Skin epidermis (tissue), 12 donors: ENCODE measurements around the gene OAF.
"Not testable (repeated sequence)": the region's sequence is repeated elsewhere in the genome, so short reads cannot be mapped to it uniquely, and the experiment has no call there.

Experiments used
- H3K27ac ChIP-seq, 21 experiments: fragments of 200-600 bp; sonication (generic) in 11 of 21; one replicate each; pipeline ENCODE4 v1.5.0; 2020; ENCODE audit warnings: mild to moderate bottlenecking in 3 of 21, inconsistent platforms in 2 of 21, moderate library complexity in 2 of 21
- H3K4me3 ChIP-seq, 7 experiments: fragments of 200-600 bp; sonication (generic) in 2 of 7; one replicate each; pipeline ENCODE4 v1.5.0; 2020; ENCODE audit warnings: inconsistent platforms in 2 of 7, mild to moderate bottlenecking in 2 of 7, moderate library complexity in 1 of 7

OAF gene

DNA sequence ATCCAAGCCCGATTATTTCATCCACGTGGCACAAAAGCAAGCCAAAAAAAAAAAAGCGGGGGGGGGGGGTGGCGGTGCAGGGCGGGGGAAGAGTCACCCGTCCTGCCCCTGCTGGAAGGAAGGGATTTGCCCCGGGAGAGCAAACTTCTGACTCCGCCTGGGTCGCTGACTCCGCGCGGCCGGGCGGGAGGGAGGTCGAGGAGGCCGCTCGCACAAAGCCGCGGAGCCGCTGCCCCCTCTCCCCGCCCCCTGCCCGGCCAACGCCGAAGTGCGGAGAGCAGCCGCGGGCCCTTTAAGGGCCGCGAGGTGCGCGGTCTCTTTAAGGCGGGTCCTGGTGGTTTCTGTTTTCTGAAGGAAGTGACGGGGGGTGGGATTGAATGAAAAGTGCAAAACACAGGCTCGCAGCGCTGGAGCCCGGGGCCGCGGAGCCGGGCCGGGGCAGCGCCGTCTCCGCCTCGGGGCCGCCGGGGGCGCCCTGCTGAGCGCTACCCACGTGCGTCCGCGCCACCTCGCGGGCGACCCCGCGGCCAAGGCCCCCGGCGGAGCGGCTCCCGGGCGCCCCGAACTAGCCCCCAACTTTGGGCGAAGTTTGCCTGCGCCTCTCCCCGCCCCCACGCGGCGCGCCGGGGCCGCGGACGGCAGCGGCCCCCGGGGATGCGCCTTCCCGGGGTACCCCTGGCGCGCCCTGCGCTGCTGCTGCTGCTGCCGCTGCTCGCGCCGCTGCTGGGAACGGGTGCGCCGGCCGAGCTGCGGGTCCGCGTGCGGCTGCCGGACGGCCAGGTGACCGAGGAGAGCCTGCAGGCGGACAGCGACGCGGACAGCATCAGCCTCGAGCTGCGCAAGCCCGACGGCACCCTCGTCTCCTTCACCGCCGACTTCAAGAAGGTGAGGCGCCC lies at the start of gene OAF:
TSS of gene OAF (plus strand) at position 407 of the 896 bp plus-strand sequence. CDS start at position 655, 248 bp downstream.
- H3K27ac ChIP-seq: peak within 1 kb of the TSS; percentile 20 to 90 (median 83)

DNA sequence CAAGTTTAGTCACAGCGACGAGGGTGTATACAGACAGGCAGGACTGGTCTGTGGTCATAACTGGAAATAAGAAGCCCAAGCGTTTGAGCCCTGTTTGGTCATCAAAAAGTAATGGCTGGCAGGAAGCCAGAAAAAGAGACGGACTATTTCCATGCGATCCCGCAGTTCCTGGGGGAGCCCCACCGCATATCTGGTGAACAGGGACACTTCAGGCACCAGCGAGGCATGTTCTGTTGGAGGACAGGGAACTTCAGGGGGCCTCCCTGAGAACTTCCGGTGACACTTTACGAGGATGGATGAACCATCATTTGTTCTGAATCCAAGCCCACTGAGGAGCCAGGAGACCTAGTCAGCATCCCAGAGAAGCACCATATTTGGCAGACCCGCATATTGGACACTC lies 43.2 kb upstream of the OAF start:
- no peak overlapping the region for H3K27ac ChIP-seq
- H3K4me3 ChIP-seq: no peak overlapping the region

More for the DNA sequence above, at the start of gene OAF:
- peak within 1 kb of the TSS; percentile 52 to 89 (median 66) for H3K4me3 ChIP-seq

DNA sequence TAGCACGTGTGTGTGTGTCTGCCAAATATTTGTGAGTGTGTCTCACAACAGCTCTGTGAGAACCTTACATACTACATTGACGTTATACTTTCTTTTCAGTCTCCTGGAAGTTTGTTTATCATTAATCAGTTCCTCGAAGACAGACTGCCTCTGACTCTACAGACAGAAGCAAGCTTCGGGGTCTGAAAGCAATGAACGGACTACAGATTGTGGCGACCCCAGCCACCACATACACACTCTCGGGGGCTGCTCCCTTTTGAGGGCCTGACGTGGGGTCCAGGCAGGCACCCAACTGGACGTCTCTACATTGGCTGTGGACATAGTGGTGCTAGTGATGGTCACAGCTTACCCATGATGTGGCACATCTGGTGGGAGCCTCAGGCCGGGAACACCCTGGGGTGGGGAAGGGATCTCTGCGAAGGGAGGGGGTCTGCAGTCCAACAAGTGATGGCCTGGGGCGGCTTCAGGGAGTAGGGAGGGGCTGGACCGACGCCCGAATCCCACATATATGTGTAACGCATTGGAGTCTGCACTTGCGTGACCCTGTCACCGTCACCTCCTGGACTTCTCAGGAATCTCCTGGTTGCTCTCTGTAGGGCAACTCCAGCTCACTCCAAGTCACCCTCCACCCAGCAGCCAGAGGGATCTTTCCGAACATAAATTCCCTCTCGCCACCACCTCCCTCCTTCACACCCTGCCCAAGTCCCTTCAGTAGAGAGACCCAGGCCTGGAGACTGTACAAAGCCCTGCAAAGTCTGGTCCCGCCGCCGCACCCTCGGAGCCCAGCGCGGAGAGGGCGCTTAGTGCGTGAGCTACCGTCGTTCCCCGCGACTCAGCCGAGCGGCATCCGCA lies 42.5 kb upstream of the OAF start:
- peak overlapping the region; percentile 29 to 49 (median 40) for H3K4me3 ChIP-seq
- peak overlapping the region in 19 of 21 experiments; percentile 45 to 86 (median 76) for H3K27ac ChIP-seq

DNA sequence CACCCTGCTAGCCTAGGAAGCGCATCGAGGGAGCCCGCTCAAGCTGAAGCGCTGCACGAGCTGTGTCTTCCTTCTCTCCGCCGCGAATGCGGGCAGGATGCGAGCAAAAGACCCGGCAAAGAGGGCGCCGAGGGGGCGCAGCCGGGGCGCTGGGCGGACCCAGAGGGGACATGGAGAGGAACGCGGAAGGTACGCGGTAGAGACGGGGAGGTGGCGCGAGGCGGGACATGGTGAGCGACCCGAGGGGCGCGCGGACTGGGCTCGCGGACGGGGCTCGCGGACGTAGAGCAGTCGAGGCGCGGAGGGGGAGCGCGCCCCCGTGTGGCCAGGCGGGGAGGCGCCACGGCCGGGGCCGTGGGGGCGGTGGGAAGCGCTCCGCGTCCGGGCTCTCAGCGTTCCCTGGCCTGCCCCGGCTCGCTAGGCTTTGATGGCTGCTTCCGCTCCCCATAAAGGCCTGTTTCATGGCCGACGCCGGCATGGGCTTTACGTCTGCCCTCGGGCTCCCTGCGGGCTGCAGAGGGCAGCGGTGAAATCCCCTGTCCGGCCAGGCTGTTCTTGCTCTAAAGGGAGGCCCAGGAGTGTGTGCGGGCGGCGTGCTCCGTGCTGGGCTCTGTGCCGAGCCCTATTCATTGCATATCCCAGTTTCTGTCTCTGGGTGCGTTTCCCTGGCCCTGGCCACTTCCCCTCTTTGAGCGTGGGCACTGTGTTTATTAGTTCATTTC lies 41.7 kb upstream of the OAF start:
- peak overlapping the region in 20 of 21 experiments; percentile 26 to 86 (median 75) for H3K27ac ChIP-seq
- H3K4me3 ChIP-seq: peak overlapping the region; percentile 29 to 49 (median 40)

DNA sequence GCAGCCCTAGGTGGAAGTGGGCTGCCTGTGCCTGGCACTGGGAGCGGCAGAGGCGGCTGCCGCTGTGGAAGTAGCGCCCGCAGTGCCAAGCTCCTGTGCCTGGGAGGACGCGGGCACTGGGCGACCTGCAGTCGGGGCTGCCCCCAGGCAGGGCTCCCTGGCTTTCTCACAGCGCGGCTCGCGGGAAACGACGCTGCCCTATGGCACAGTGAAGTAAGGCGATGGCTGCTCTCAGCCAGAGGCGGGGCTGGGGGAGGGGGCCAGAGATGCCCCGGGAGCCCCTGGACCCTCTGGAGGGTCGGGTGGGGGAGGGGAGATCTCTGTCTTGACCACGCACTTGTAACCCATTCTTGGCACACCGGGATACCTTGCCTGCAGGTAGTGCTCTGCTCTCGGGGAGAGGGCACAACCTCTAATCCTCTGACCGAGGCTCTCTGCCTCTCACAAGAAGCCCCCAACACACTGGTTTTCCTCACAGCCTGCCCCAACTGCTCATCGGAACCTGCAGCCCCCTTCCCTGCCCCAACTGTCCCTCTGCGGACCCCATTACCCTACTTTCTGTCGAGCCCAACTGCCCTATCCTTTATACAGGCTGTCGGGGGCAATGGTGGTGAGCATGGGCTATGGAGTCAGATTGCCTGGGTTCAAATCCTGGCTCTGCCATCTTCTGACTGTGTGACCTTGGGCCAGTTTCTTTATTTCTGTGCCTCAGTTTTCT lies 40.7 kb upstream of the OAF start:
- peak overlapping the region in 5 of 7 experiments; percentile 29 to 49 (median 43) for H3K4me3 ChIP-seq
- H3K27ac ChIP-seq: peak overlapping the region in 10 of 21 experiments; percentile 18 to 86 (median 76)

DNA sequence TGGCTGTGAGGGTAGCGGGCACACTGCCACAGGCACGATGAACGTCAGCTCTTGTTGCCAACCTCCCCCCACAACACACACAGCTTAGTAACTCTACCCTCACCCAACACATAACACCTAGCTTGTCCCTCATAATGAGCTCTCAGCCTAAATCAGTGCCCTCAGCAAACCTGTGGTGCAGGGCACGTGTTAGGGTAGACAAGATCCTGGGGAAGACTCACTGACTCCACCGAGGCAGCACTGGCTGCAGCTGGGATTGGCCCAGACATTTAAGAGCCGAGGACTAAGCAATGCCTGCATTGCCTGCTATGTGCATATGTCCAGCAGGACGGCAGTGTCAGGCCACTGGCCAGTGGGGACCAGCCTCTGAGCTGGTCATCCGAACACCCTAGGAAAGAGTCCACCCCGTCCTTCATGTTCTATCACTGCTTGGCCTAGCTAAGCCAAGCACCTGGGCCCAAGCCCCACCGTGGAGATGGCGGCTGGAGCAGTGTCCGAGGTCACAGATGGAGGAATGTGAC lies 40.0 kb upstream of the OAF start:
- H3K27ac ChIP-seq: no peak overlapping the region

DNA sequence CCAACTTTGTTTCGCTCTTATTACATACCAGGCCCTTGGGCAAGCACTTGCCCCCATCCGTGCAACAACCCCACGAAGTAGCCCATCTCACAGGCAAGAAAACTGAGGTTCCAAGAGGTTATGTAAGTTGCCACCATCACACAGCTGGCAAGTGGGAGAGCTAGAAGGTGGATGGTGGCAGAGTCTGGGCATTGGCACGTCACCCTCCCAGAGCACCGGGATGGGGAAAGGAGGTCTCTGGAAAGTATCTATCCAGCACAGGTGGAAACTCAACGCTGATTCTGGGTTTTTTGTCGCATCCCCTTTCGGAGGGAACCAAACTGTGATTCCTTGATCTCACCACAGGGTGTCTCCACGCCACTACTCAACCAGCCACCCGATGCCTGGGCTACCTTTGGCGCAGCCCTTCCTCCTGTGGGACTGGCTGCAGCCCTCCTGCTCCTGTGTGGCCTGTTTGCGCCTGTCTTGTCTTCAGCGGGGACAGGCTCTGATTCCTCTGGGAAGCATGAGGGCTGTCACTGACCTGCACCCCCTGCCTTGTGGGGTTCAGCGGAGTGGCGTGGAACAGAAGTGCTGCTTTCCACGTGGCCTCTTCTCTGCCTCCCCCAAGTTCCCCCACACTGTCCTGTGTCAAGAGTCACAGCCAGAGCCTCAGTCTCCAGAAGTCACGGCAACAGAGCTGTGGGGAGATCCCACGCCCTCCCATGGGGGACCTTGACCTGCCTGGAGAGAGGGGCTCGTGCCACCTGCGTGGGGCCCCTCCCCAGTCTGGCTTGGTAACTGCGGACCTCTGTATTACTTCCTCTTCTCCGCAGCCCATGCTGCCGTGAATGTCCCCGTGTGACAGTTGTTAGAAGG lies 38.5 kb upstream of the OAF start:
- H3K4me3 ChIP-seq: no peak overlapping the region
- no peak overlapping the region for H3K27ac ChIP-seq

More for the DNA sequence above, 40.0 kb upstream of the OAF start:
- no peak overlapping the region for H3K4me3 ChIP-seq

DNA sequence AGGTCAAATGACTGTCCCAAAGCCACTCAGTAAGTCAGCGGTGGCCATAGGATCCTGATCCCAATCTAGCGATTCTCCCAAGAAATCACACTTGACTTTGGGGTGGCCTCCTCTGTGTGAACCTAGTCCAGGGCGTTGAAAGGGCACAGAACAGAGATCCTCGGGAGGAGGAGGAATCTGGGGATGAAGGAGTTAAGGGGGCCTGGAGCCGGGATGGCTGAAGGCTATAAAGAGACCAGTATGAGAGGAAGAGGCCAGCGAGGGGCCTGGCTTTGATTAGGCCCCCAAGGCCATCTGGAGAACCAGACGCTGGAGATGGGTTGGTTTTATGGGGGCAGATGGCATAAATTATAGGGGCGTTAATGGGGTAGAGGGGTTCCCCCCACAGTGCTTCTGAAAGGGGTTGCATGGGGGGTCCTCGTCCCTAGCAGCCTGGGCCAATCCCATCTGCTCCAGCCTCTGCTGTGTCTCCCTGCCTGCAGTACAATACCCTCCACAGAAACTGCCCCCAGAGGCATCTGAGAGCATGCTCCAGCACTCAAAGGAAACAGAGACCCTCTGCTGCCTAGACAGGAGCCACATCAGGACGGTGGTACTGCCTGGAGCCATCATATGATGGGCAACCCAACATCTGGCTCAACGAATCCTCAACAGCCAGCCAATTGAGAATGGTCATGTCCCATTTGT lies 37.7 kb upstream of the OAF start:
- no peak overlapping the region for H3K27ac ChIP-seq
- no peak overlapping the region for H3K4me3 ChIP-seq

DNA sequence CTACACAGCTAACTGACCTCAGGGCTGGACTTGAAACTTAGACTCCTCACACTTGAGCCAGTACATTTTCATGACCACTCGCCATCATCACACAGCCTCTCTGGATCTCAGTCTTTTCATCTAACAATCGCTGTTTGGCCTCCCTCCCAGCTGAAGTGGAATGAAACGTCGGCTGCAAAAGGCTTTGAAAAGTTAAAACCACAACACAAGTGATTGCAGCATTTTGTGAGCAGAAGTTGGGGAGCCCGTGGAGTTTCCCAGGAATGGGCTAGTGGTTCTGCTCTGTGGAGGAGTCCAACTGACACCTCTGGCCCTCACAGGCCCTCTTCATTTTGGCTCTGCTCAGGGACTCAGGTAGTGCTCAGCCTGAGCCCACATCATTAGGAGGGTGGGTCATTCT lies 37.0 kb upstream of the OAF start:
- Histone ChIP-seq H3K27ac (no peak overlapping the region), H3K4me3 (no peak overlapping the region)

DNA sequence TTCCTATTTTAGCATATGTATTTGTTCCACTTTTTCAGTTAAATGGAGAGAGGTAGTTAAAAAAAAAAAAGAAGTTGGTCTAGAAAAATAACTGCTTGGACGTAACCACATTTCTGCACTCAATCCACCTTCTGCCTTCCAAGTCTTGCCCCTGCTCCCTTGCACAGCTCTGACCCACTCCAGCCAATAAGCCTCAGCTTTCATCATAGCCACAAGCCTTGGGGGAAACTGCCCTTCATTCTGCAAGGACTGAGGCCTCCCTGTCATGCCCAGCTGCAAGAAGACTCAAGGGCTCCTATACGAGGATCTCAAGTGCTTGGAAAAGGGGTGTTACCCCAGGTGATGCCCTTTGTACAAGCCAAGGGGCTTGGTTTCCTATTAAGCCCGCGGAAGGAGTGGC lies 36.0 kb upstream of the OAF start:
- H3K27ac ChIP-seq: no peak overlapping the region
- H3K4me3 ChIP-seq: no peak overlapping the region

DNA sequence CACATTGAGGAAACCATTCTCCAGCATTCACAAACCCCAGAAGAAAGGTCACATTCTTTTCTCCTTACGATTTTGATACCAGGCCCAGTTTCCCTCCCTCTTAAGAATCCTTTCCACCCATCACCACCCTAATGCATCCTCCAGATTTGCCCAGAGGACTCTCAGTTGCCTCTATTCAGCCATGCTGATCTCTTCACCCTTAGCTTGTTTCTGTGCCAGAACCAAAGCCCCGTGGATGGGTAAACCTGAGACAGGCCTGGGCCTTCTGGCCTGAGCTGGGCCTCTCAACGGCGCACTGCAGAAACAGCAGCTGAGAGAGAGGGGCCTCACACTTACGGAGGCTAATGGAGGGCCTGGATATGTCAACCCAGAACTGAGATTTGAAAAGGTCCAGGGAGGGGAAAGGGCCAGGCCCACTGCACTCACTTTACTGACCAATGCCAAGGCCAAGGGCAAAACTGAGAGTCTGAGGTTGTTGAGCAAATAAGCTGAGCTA lies 32.2 kb upstream of the OAF start:
- Histone ChIP-seq H3K27ac (peak overlapping the region in 7 of 21 experiments; percentile 9 to 63 (median 40)), H3K4me3 (no peak overlapping the region)

DNA sequence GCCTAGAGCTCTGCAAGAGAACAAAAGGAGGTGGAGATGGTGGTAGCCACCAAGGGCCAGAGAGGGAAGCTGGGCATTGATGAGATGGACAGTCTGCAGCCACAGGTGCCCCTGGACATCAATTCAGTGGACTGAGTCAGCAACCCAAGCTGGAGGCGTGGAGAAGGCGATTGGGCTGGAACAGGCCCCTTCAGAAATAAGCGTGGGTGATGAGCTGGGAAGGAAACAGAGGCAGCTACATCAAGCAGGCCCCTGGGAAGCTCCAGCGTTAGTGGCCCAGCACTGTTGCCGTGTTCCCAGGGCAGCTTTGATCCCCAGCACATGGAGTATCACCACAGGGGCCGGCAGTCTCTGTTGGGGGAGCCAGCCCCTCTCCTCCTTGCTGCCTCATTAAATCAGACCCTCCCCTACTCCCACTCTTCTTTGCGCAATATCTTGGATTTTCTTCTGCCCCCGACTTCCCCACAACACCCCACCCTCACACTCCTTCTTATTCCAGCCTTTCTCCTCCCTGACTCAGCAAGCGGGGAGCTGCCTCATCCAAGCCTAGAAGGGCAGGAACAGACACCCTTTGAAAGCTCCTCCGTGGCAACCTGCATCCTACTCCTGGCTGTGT lies 31.7 kb upstream of the OAF start:
- Histone ChIP-seq H3K4me3 (no peak overlapping the region), H3K27ac (peak overlapping the region in 5 of 21 experiments; percentile 9 to 80 (median 40))

DNA sequence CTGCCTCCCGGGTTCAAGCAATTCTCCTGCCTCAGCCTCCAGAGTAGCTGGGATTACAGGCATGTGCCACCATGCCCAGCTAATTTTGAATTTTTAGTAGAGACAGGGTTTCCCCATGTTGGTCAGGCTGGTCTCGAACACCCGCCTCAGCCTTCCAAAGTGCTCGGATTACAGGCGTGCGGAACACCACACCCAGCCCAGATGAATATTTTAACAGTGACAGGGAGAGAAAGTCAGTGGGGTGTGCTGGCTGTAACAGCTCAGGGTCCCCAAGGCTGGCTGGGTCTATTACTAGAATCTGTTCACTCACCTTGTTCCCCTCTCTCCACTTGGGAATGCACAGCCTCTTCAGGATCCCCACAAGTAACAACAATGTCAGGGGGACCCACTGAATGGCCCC lies 30.8 kb upstream of the OAF start:
- not testable (repeated sequence) for H3K4me3 ChIP-seq
- H3K27ac ChIP-seq: peak overlapping the region in 6 of 21 experiments; percentile 1 to 80 (median 32)

DNA sequence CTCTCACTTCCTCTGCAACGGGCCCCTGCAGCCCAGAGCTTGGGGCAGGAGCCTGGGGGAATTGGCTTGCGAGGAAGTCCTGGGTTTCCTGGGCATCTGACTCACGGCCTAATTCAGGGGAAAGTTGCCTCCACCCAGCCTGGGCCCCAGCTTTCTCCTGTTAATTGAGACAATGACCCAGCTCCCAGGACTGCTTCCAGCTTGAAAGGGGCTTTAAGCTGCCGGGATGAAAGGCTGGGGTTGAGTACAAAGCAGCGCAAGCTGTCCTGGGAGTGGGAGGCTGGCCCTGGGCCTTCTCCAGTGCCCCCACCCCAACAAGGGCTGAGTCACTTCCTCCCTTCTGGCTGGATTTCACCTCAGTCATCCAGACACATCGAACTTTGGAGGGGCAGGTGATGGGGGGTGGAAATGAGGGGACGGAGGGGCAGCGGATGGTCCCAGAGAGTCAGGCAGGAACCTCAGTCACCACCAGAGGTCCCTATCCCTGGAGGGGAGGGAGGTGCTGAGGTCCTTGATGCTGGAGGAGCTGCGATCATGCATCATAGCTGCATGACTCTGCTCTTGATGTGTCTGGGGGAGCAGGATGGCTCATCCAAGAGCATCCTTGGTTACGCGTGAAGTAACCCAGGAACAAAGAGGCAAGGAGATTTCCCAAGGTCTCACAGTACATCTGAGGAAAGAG lies 30.1 kb upstream of the OAF start:
- H3K4me3 ChIP-seq: no peak overlapping the region
- H3K27ac ChIP-seq: peak overlapping the region in 5 of 21 experiments; percentile 1 to 80 (median 32)

DNA sequence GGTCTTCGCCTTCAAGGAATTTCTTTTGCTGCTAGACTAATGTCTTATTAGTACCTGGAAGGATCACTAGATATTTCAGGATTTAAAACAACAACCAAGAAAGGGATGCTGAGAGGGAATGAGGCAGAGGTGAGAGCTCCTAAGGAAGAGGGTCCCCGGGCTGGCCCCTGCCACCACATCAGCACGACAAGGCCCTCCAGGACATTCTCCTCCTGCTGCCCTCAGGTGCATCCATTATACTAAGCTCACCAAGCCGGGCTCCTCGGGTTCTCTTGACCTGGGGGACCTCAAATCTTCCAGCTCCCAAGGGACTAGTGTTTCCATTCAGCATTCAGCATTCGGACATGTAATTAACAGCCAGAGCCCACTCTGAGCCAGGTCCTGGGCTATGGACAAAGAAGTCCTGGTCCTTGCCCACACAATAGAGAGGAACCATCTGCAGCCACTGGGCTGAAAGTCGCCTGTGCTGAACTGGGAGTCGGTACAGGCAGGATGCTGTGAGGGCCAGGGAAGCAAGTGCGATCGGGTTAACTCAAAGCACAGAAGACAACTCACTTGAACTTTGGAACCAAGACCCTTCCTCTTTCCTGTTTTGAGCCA lies 29.4 kb upstream of the OAF start:
- no peak overlapping the region for H3K4me3 ChIP-seq
- peak overlapping the region in 2 of 21 experiments; percentile 32 to 80 for H3K27ac ChIP-seq

DNA sequence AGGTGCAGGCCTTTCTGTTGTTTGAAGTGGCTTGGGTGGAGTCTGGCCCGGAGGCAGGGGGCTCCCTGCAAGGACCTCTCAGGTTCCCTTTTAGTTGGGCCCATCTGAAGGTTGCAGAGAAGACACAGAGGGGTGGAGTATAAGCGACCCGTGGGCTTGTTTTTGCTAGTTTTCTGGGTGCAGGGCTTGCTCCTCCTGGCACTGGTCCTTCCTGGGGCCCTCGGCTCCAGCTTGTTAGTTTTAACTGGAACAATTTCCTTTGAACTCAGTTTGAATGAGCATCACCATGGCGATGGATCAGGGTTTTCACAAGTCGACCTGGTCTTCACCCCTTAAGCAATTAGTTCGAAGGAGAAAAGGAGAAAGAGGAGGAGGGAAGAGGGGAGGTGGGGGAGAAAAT lies 28.5 kb upstream of the OAF start:
- peak overlapping the region in 2 of 21 experiments; percentile 20 to 80 for H3K27ac ChIP-seq
- H3K4me3 ChIP-seq: no peak overlapping the region
